HG02938 (cell line): ENCODE results near the gene ABHD17C.

Experiments used
- ATAC-seq: cut with Tn5 transposase; IDR thresholded peaks from one replicate; pipeline ENCODE4 v1.9.1; 2021; ENCODE audit warnings: mild to moderate bottlenecking, moderate library complexity; ENCODE audit not compliant: unreplicated experiment

Gene ABHD17C

GRCh38 chr15:80780416-80781221, 85.5 kb downstream of the ABHD17C start:
- ATAC-seq: no peak

GRCh38 chr15:80783260-80783659, 88.2 kb downstream of the ABHD17C start:
- ATAC-seq: no peak

GRCh38 chr15:80785335-80785734, 90.2 kb downstream of the ABHD17C start:
- ATAC-seq: no peak

GRCh38 chr15:80785811-80786354, 90.8 kb downstream of the ABHD17C start:
- ATAC-seq: no peak

- no peak for ATAC-seq
These were observed 92.2 kb downstream of the ABHD17C start for GRCh38 chr15:80787316-80787715.

GRCh38 chr15:80788536-80788935, 93.4 kb downstream of the ABHD17C start:
- no peak for ATAC-seq

- ATAC-seq: no peak
These were observed 94.2 kb downstream of the ABHD17C start for GRCh38 chr15:80789296-80789695.

GRCh38 chr15:80789796-80790195, 94.7 kb downstream of the ABHD17C start:
- no peak for ATAC-seq

- ATAC-seq: no peak
These were observed 95.1 kb downstream of the ABHD17C start for GRCh38 chr15:80790236-80790635.

GRCh38 chr15:80791004-80791403, 95.9 kb downstream of the ABHD17C start:
- ATAC-seq: no peak

- no peak for ATAC-seq
These were observed 101.3 kb downstream of the ABHD17C start for GRCh38 chr15:80796407-80796806.

GRCh38 chr15:80798911-80799310, 103.8 kb downstream of the ABHD17C start:
- ATAC-seq: no peak

GRCh38 chr15:80800067-80800466, 105.0 kb downstream of the ABHD17C start:
- ATAC-seq: no peak

- no peak for ATAC-seq
These were observed 107.0 kb downstream of the ABHD17C start for GRCh38 chr15:80801891-80802680.

- ATAC-seq: no peak
These were observed 108.7 kb downstream of the ABHD17C start for GRCh38 chr15:80803580-80804525.

- no peak for ATAC-seq
These were observed 109.9 kb downstream of the ABHD17C start for GRCh38 chr15:80804970-80805495.
